ENCODE results near the gene DNAJC13.

DNAJC13 gene

DNA sequence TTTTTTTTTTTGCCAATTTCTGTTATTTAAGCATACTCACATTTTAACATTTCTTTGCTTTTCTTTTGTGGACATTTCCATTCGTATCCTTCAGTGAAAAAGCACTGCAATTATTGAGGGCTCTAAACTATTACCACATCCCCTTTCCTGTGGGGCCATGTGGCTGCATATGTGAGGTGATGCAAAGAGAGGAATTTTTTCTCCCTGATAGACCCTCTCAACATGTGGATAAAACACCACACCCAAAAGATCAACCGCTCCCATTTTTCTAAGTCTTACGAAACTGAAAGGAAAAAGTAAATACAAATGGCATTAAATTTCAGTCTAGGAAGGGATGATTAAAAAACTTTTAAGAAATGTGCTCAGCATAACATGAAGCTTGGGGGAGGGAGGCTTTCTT lies 68.8 kb downstream of the DNAJC13 start:
- DNase-seq (ENCODE audit: extremely low spot score): no peak
- CTCF ChIA-PET: interaction anchor here (0.8 to 4.7 kb wide), 4 partner anchors 14 to 50 kb away, joined by 3 to 26 read pairs (median 4); no protein-coding TSS in a partner anchor

GRCh38 chr3:132488151-132488550 lies 70.8 kb downstream of the DNAJC13 start:
- TF ChIP-seq, protein P1, sequence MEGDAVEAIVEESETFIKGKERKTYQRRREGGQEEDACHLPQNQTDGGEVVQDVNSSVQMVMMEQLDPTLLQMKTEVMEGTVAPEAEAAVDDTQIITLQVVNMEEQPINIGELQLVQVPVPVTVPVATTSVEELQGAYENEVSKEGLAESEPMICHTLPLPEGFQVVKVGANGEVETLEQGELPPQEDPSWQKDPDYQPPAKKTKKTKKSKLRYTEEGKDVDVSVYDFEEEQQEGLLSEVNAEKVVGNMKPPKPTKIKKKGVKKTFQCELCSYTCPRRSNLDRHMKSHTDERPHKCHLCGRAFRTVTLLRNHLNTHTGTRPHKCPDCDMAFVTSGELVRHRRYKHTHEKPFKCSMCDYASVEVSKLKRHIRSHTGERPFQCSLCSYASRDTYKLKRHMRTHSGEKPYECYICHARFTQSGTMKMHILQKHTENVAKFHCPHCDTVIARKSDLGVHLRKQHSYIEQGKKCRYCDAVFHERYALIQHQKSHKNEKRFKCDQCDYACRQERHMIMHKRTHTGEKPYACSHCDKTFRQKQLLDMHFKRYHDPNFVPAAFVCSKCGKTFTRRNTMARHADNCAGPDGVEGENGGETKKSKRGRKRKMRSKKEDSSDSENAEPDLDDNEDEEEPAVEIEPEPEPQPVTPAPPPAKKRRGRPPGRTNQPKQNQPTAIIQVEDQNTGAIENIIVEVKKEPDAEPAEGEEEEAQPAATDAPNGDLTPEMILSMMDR (IDR thresholded peaks at IDR 0.05; ENCODE audit: control extremely low read depth, extremely low read depth, low read depth, missing control alignments): no peak
- CTCF ChIA-PET: interaction anchor here (1.4 to 4.7 kb wide), 5 partner anchors 10 to 62 kb away, joined by 4 to 26 read pairs (median 4); no protein-coding TSS in a partner anchor

More for the DNA sequence above, 68.8 kb downstream of the DNAJC13 start:
- POLR2A ChIA-PET: no interaction called here
- TF ChIP-seq, protein P1 (IDR thresholded peaks at IDR 0.05; ENCODE audit: control extremely low read depth, extremely low read depth, low read depth, missing control alignments): no peak

GRCh38 chr3:132499071-132499470 lies 81.8 kb downstream of the DNAJC13 start:
- ChIA-PET CTCF (interaction anchor here (0.9 to 4.3 kb wide), 6 partner anchors 11 to 144 kb away, joined by 3 to 26 read pairs (median 5); no protein-coding TSS in a partner anchor), POLR2A (no interaction called here)
- DNase-seq (ENCODE audit: extremely low spot score): no peak
- TF ChIP-seq, protein P1 (IDR thresholded peaks at IDR 0.05; ENCODE audit: control extremely low read depth, extremely low read depth, low read depth, missing control alignments): no peak

More at GRCh38 chr3:132488151-132488550, 70.8 kb downstream of the DNAJC13 start:
- POLR2A ChIA-PET: no interaction called here
- DNase-seq (ENCODE audit: extremely low spot score): no peak

- DNase-seq (ENCODE audit: extremely low spot score): no peak
- TF ChIP-seq, protein P1 (IDR thresholded peaks at IDR 0.05; ENCODE audit: control extremely low read depth, extremely low read depth, low read depth, missing control alignments): no peak
- CTCF ChIA-PET: interaction anchor here (1.2 kb wide), 1 partner anchor 16 kb away, joined by 3 read pairs; no protein-coding TSS in a partner anchor
- POLR2A ChIA-PET: no interaction called here
Measured at GRCh38 chr3:132503559-132503958, 86.3 kb downstream of the DNAJC13 start.

- ChIA-PET POLR2A (no interaction called here), CTCF (interaction anchor here (1.0 to 1.2 kb wide), 3 partner anchors 12 to 17 kb away, joined by 3 read pairs; no protein-coding TSS in a partner anchor)
- no peak for DNase-seq (ENCODE audit: extremely low spot score)
- TF ChIP-seq, protein P1 (IDR thresholded peaks at IDR 0.05; ENCODE audit: control extremely low read depth, extremely low read depth, low read depth, missing control alignments): no peak
Measured at GRCh38 chr3:132504375-132504933, 87.2 kb downstream of the DNAJC13 start.

- TF ChIP-seq, protein P1 (IDR thresholded peaks at IDR 0.05; ENCODE audit: control extremely low read depth, extremely low read depth, low read depth, missing control alignments): no peak
- no peak for DNase-seq (ENCODE audit: extremely low spot score)
- POLR2A ChIA-PET: no interaction called here
- CTCF ChIA-PET: interaction anchor here (1.6 to 2.8 kb wide), 5 partner anchors 11 to 135 kb away, joined by 5 to 15 read pairs (median 7); no protein-coding TSS in a partner anchor
Measured at GRCh38 chr3:132507657-132508056, 90.4 kb downstream of the DNAJC13 start.
